ENCODE data around the gene ZBTB20. TPM values are rescaled to one million over a fixed set of nuclear protein-coding genes. Genes with fewer than 3 reads are reported as not detected.

ZBTB20 gene
- total and polyA plus RNA-seq, 2 experiments from 2014 or later: 15.7 to 37.3 TPM

GRCh38 chr3:114420072-114420471 is 727.0 kb downstream of the ZBTB20 start:
- no peaks in the 10 kb centered on the region for H3K36me3 ChIP-seq
- TF ChIP-seq, protein P1, sequence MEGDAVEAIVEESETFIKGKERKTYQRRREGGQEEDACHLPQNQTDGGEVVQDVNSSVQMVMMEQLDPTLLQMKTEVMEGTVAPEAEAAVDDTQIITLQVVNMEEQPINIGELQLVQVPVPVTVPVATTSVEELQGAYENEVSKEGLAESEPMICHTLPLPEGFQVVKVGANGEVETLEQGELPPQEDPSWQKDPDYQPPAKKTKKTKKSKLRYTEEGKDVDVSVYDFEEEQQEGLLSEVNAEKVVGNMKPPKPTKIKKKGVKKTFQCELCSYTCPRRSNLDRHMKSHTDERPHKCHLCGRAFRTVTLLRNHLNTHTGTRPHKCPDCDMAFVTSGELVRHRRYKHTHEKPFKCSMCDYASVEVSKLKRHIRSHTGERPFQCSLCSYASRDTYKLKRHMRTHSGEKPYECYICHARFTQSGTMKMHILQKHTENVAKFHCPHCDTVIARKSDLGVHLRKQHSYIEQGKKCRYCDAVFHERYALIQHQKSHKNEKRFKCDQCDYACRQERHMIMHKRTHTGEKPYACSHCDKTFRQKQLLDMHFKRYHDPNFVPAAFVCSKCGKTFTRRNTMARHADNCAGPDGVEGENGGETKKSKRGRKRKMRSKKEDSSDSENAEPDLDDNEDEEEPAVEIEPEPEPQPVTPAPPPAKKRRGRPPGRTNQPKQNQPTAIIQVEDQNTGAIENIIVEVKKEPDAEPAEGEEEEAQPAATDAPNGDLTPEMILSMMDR (IDR thresholded peaks at IDR 0.05; ENCODE audit: low read depth, low read length): no peak
- H3K27me3 ChIP-seq: no peaks in the 10 kb centered on the region
- H3K9me3 ChIP-seq (ENCODE audit: low read depth): no peaks in the 10 kb centered on the region
- H3K27ac ChIP-seq: no peak overlapping the region
- H3K4me3 ChIP-seq: no peak overlapping the region
- DNase-seq (ENCODE audit: low read depth in 1 of 2, low spot score in 1 of 2): no peak
- peaks cover 8% of the 10 kb centered on the region for H3K4me1 ChIP-seq (ENCODE audit: low read depth)

DNA sequence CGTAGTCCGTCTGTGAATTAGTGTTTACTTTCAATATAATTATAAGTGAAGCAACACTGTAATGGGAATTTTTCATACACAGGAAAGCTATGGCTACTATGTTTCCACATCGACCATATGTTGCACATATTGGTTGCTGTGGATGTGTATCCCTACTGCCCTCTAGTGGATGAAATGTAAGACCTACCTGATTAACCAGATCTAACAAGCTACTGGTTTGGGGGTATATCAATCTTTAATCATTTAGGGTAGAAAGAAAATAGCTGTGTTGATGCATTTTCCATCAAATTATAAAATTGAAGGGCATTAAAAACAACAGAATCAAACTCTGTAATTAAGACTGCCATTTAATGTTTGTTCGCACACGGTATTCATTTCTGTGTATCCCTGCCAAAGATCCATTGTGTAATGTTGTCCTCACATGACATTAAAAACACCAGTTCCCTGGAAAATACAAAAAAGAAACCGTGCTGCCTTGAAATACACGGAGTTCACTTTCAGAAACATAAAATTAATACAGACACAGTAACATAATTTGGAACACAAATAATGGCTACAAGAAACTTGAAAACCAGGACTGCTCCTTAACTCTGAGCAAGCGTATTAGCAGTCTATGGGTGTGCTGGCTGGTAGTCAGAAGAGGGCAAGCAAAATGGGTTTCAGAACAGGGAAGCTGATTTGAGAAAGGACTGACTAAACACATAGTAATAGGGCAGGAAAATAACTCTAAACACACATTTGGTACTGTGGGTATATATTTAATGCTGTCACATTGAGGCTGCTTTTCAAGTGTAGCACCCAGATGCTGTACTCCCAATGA is 728.2 kb downstream of the ZBTB20 start:
- DNase-seq (ENCODE audit: low read depth in 1 of 2, low spot score in 1 of 2): peak; percentile 78 to 95

GRCh38 chr3:114418107-114418506 is 729.0 kb downstream of the ZBTB20 start:
- Histone ChIP-seq H3K4me1 (ENCODE audit: low read depth) (peaks cover 8% of the 10 kb centered on the region), H3K27ac (no peak overlapping the region), H3K4me3 (no peak overlapping the region), H3K9me3 (ENCODE audit: low read depth) (no peaks in the 10 kb centered on the region), H3K36me3 (no peaks in the 10 kb centered on the region), H3K27me3 (no peaks in the 10 kb centered on the region)
- TF ChIP-seq, protein P1 (IDR thresholded peaks at IDR 0.05; ENCODE audit: low read depth, low read length): no peak
- DNase-seq (ENCODE audit: low read depth in 1 of 2, low spot score in 1 of 2): peak in 1 of 2 donors; percentile 21

More for the DNA sequence above, 728.2 kb downstream of the ZBTB20 start:
- Histone ChIP-seq H3K27ac (no peak overlapping the region), H3K4me3 (no peak overlapping the region), H3K27me3 (no peaks in the 10 kb centered on the region), H3K4me1 (ENCODE audit: low read depth) (peaks cover 8% of the 10 kb centered on the region), H3K36me3 (no peaks in the 10 kb centered on the region), H3K9me3 (ENCODE audit: low read depth) (no peaks in the 10 kb centered on the region)
- TF ChIP-seq, protein P1 (IDR thresholded peaks at IDR 0.05; ENCODE audit: low read depth, low read length): peak; percentile 71

GRCh38 chr3:114417675-114418074 is 729.4 kb downstream of the ZBTB20 start:
- no peaks in the 10 kb centered on the region for H3K9me3 ChIP-seq (ENCODE audit: low read depth)
- DNase-seq (ENCODE audit: low read depth in 1 of 2, low spot score in 1 of 2): peak in 1 of 2 donors; percentile 29
- TF ChIP-seq, protein P1 (IDR thresholded peaks at IDR 0.05; ENCODE audit: low read depth, low read length): no peak
- no peak overlapping the region for H3K27ac ChIP-seq
- no peaks in the 10 kb centered on the region for H3K36me3 ChIP-seq
- no peaks in the 10 kb centered on the region for H3K27me3 ChIP-seq
- no peak overlapping the region for H3K4me3 ChIP-seq
- peaks cover 8% of the 10 kb centered on the region for H3K4me1 ChIP-seq (ENCODE audit: low read depth)

DNA sequence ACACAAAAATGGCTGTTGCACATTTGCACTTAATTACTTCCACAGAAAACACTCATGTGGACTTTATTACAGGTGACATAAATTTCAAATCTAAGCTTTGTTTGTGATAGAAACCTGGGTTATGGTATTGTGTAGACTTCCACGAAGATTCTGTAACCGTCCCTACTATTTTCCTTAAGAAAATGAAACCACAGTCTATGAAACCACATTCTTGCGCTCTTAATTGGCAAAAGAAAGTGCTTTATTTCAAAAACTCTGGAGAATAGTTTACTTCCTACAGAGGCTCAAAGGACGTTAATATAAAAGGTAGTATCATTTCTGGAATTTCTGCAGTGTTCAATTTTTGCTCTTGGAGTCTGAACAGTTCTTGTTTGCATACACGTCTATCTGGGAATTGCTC is 729.8 kb downstream of the ZBTB20 start:
- no peak overlapping the region for H3K4me3 ChIP-seq
- H3K27ac ChIP-seq: no peak overlapping the region
- H3K36me3 ChIP-seq: no peaks in the 10 kb centered on the region
- TF ChIP-seq, protein P1 (IDR thresholded peaks at IDR 0.05; ENCODE audit: low read depth, low read length): no peak
- peak in 1 of 2 donors; percentile 6 for DNase-seq (ENCODE audit: low read depth in 1 of 2, low spot score in 1 of 2)
- H3K27me3 ChIP-seq: no peaks in the 10 kb centered on the region
- H3K9me3 ChIP-seq (ENCODE audit: low read depth): no peaks in the 10 kb centered on the region
- peaks cover 8% of the 10 kb centered on the region for H3K4me1 ChIP-seq (ENCODE audit: low read depth)
